ENCODE results near the gene FTO. TPM values are rescaled to one million over a fixed set of nuclear protein-coding genes. Genes with fewer than 3 reads are reported as not detected.

FTO gene
- total and polyA plus RNA-seq, 2 of the 8 experiments (the other 6 are each of a cell fraction or from before 2014, with no cell fraction given): 34.5 to 59.8 TPM

DNA sequence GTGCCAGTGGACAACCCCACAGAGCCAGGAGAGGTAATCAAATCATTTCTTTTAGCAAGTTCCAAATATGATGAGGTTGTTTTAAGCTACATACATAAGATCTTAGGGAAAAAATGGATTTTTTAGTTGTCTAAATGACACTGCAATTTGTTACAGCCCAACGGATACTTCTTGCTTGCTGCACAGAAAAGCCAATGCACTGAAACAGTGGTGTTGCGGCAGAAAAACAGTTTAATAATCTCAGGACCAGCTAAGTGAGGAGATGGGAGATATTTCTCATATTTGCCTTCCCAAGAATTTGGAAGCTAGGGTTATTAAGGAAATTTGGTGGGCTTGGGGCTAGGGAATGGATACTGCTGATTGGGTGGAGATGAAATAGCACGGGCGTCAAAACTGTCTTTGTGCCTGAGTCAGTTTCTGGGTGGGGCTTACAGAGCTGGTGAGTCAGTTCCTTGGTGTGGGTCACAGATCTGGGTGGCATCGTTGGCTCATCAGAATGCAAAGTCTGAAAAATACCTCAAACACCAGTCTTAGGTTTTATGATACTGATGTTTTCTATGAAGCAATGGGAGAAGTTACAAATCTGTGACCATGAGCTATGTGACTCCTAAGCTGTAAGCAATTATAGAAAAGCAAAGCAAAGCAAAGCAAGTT lies 327.3 kb downstream of the FTO start:
- DNase-seq (ENCODE audit: low read depth in 1 of 2, low spot score in 2 of 2) (no peak), FAIRE-seq (no peak)
- CTCF ChIA-PET (ENCODE audit: partially characterized antibody): no interaction called here

More for the DNA sequence above, 327.3 kb downstream of the FTO start:
- H3K4me3 ChIP-seq (ENCODE audit: extremely low read depth in 1 of 4, insufficient read depth in 2 of 4, low read depth in 3 of 4, low read length in 4 of 4): no peak overlapping the region
- WGBS, 2 experiments (ENCODE audit: extremely low coverage in 1 of 2, insufficient coverage in 1 of 2, insufficient read length in 1 of 2, insufficient replicate concordance in 2 of 2, low coverage in 1 of 2, low lambda C conversion rate in 2 of 2, missing lambda C conversion rate in 1 of 2): 92% methylated on average over 5 of the region's 5 CpGs; no CpG with 5 or more reads in 1 of the 2 experiments
- H3K79me2 ChIP-seq (ENCODE audit: control insufficient read depth in 1 of 2, insufficient read depth in 2 of 2, low read length in 2 of 2): no peaks in the 10 kb centered on the region
- H2AFZ ChIP-seq (ENCODE audit: low read length): no peak overlapping the region
- no peak overlapping the region for H2BK5ac ChIP-seq (ENCODE audit: low read depth, low read length)
- H3K27me3 ChIP-seq (replicated peaks in 1 of 4; ENCODE audit: control insufficient read depth in 3 of 4, extremely low read depth in 1 of 4, insufficient read depth in 3 of 4, low read length in 3 of 4): no peaks in the 10 kb centered on the region
- no peak overlapping the region for H3K23ac ChIP-seq (ENCODE audit: insufficient read length)
- POLR2A ChIA-PET (ENCODE audit: partially characterized antibody): no interaction called here
- H3K79me1 ChIP-seq (ENCODE audit: low read depth, low read length): no peaks in the 10 kb centered on the region
- no peak overlapping the region for H4K5ac ChIP-seq (ENCODE audit: insufficient read length, low read depth, low read length)
- H2BK15ac ChIP-seq (ENCODE audit: low read length): no peak overlapping the region
- H3K4me1 ChIP-seq (replicated peaks in 1 of 4; ENCODE audit: control insufficient read depth in 3 of 4, insufficient read depth in 4 of 4, low read length in 3 of 4): no peaks in the 10 kb centered on the region
- no peaks in the 10 kb centered on the region for H4K20me1 ChIP-seq (replicated peaks in 1 of 2; ENCODE audit: control insufficient read depth in 1 of 2, insufficient read depth in 2 of 2, low read length in 2 of 2)
- no peaks in the 10 kb centered on the region; a peak in 1 of 4 replicates for H3K9me3 ChIP-seq (ENCODE audit: insufficient read depth in 2 of 2, low read depth in 1 of 2, low read length in 1 of 2)
- no peak overlapping the region for H3K18ac ChIP-seq (ENCODE audit: extremely low read depth, low read length)
- no peak overlapping the region for H4K91ac ChIP-seq (replicated peaks; ENCODE audit: insufficient read length, low read length)
- H3K36me3 ChIP-seq (ENCODE audit: control insufficient read depth in 2 of 4, insufficient read depth in 4 of 4, low read length in 3 of 4): no peaks in the 10 kb centered on the region
- no peak overlapping the region for H2BK120ac ChIP-seq (replicated peaks; ENCODE audit: low read depth, low read length)
- TF ChIP-seq SIN3A (conservative IDR thresholded peaks at IDR 0.05 in 1 of 2, IDR thresholded peaks at IDR 0.05 in 1 of 2; ENCODE audit: low read depth in 1 of 2, low read length in 2 of 2) (no peak), POLR2A (IDR thresholded peaks at IDR 0.05; ENCODE audit: control extremely low read depth in 1 of 2, low read depth in 2 of 2, low read length in 2 of 2) (no peak), KDM1A (IDR thresholded peaks at IDR 0.05; ENCODE audit: borderline replicate concordance, low read length) (no peak), CBX8 (IDR thresholded peaks at IDR 0.05; ENCODE audit: borderline replicate concordance, low read depth, low read length) (no peak), HDAC2 (IDR thresholded peaks at IDR 0.05; ENCODE audit: borderline replicate concordance in 1 of 2, low read depth in 2 of 2, low read length in 2 of 2) (no peak), SAP30 (IDR thresholded peaks at IDR 0.05; ENCODE audit: insufficient read depth, insufficient replicate concordance, low read length) (no peak), NANOG (IDR thresholded peaks at IDR 0.05; ENCODE audit: insufficient read depth, low read depth, low read length, poor library complexity, severe bottlenecking) (no peak), ASH2L (IDR thresholded peaks at IDR 0.05; ENCODE audit: low read length) (no peak), TAF1 (IDR thresholded peaks at IDR 0.05; ENCODE audit: low read depth, low read length) (no peak), SP1 (IDR thresholded peaks at IDR 0.05; ENCODE audit: low read depth, low read length) (no peak), BRCA1 (IDR thresholded peaks at IDR 0.05; ENCODE audit: low read depth, low read length) (no peak)
- no peak overlapping the region for H3K14ac ChIP-seq (ENCODE audit: insufficient read length)
- H2AK5ac ChIP-seq (ENCODE audit: low read depth, low read length): no peak overlapping the region
- no peak overlapping the region for H2BK12ac ChIP-seq (ENCODE audit: low read depth, low read length)
- no peak overlapping the region for H3K56ac ChIP-seq (replicated peaks; ENCODE audit: insufficient read length, low read depth, low read length)
- no peak overlapping the region for H3K27ac ChIP-seq (ENCODE audit: low read depth, low read length)
- H3K9ac ChIP-seq (replicated peaks in 1 of 4; ENCODE audit: extremely low read depth in 1 of 4, low read depth in 3 of 4, low read length in 3 of 4): no peak overlapping the region
- H3K4ac ChIP-seq (replicated peaks; ENCODE audit: insufficient read length, low read depth, low read length): no peak overlapping the region
- H4K8ac ChIP-seq (ENCODE audit: extremely low read depth, insufficient read depth, low read length): no peak overlapping the region; the same call in 1 of the 2 replicates
- H3K23me2 ChIP-seq (ENCODE audit: low read depth, low read length): no peaks in the 10 kb centered on the region
- no peak overlapping the region for H3K4me2 ChIP-seq (ENCODE audit: insufficient read depth in 1 of 2, low read depth in 2 of 2, low read length in 2 of 2)
- no peak overlapping the region for H2BK20ac ChIP-seq (ENCODE audit: low read length)

Data from H1 (cell line).